Right atrium auricular region (tissue), 2 donors: Measurements from ENCODE around the gene TM9SF4. TPM values are rescaled to one million over a fixed set of nuclear protein-coding genes. Genes with fewer than 3 reads are reported as not detected.

Experiments used
- DNase-seq: peaks from one replicate; pipeline ENCODE4 v3.0.0-alpha.2; 2019; ENCODE audit warnings: low spot score
- H3K27ac ChIP-seq, 2 donors: fragments of 200-600 bp; sonication (generic); 1 replicate in 1 of 2; 2 replicates in 1 of 2; pipeline ENCODE4 v1.5.1; 2016 to 2019
- H3K27me3 ChIP-seq, 2 donors: fragments of 200-600 bp; sonication (generic); one replicate each; pipeline versions ENCODE4 v1.5.1 to v1.6.0; 2017 to 2019
- H3K36me3 ChIP-seq: fragments of 200-600 bp; sonication (generic); one replicate; pipeline ENCODE4 v1.5.1; 2016
- H3K4me1 ChIP-seq, 2 donors: fragments of 200-600 bp; sonication (generic); one replicate each; pipeline versions ENCODE4 v1.5.1 to v1.6.0; 2017 to 2019
- H3K4me3 ChIP-seq, 2 donors: fragments of 200-600 bp; sonication (generic); 1 replicate in 1 of 2; 2 replicates in 1 of 2; pipeline ENCODE4 v1.5.1; 2017 to 2019; ENCODE audit warnings: mild to moderate bottlenecking in 1 of 2, moderate library complexity in 1 of 2
- H3K9me3 ChIP-seq, 2 donors: fragments of 200-600 bp; sonication (generic); one replicate each; pipeline ENCODE4 v1.5.1; 2019
- CTCF ChIP-seq, 2 donors: fragments of 200-600 bp; sonication (generic); IDR thresholded peaks; one replicate each; pipeline ENCODE4 v1.5.1; 2019; ENCODE audit warnings: antibody characterized with exemption in 2 of 2
- total RNA-seq, 2 donors: library from RNA; depleted of rRNA; stranded (reverse); fragments of >200 nt; gene quantifications; one replicate each; pipeline ENCODE4 v1.1.0, GENCODE V29; 2016

Gene TM9SF4
- total RNA-seq, 2 donors from 2014 or later = 28.5 to 30.6 TPM

- peaks cover 78% of the 10 kb centered on the region for H3K36me3 ChIP-seq
- H3K27ac ChIP-seq = no peak overlapping the region
- TF ChIP-seq CTCF (IDR thresholded peaks at IDR 0.05) = no peak
- H3K27me3 ChIP-seq = no peaks in the 10 kb centered on the region
- no peak overlapping the region for H3K4me3 ChIP-seq
- no peak for DNase-seq
- no peaks in the 10 kb centered on the region for H3K4me1 ChIP-seq
- no peaks in the 10 kb centered on the region for H3K9me3 ChIP-seq
These were observed 35.6 kb downstream of the TM9SF4 start for GRCh38 chr20:32144898-32145662.

- DNase-seq = no peak
- peaks cover 0 to 3% of the 10 kb centered on the region in 2 donors for H3K4me1 ChIP-seq
- peaks cover 80% of the 10 kb centered on the region for H3K36me3 ChIP-seq
- H3K27me3 ChIP-seq = no peaks in the 10 kb centered on the region
- no peak overlapping the region for H3K27ac ChIP-seq
- H3K9me3 ChIP-seq = no peaks in the 10 kb centered on the region
- no peak overlapping the region for H3K4me3 ChIP-seq
- TF ChIP-seq CTCF (IDR thresholded peaks at IDR 0.05) = no peak
These were observed 40.2 kb downstream of the TM9SF4 start for GRCh38 chr20:32149566-32150170.

GRCh38 chr20:32150291-32150848 lies 40.9 kb downstream of the TM9SF4 start:
- H3K9me3 ChIP-seq = no peaks in the 10 kb centered on the region
- no peak for TF ChIP-seq CTCF (IDR thresholded peaks at IDR 0.05)
- H3K27me3 ChIP-seq = no peaks in the 10 kb centered on the region
- peaks cover 74% of the 10 kb centered on the region for H3K36me3 ChIP-seq
- DNase-seq = no peak
- H3K4me1 ChIP-seq = peaks cover 0 to 10% of the 10 kb centered on the region in 2 donors
- H3K27ac ChIP-seq = no peak overlapping the region
- H3K4me3 ChIP-seq = no peak overlapping the region

- H3K4me3 ChIP-seq = no peak overlapping the region
- no peak for DNase-seq
- H3K9me3 ChIP-seq = no peaks in the 10 kb centered on the region
- peaks cover 0 to 14% of the 10 kb centered on the region in 2 donors for H3K4me1 ChIP-seq
- no peaks in the 10 kb centered on the region for H3K27me3 ChIP-seq
- TF ChIP-seq CTCF (IDR thresholded peaks at IDR 0.05) = no peak
- no peak overlapping the region for H3K27ac ChIP-seq
- H3K36me3 ChIP-seq = peaks cover 61% of the 10 kb centered on the region
These were observed 43.1 kb downstream of the TM9SF4 start for GRCh38 chr20:32152421-32153155.

- Histone ChIP-seq H3K9me3 (no peaks in the 10 kb centered on the region), H3K4me1 (peaks cover 0 to 14% of the 10 kb centered on the region in 2 donors), H3K36me3 (peaks cover 67% of the 10 kb centered on the region), H3K27ac (no peak overlapping the region), H3K4me3 (no peak overlapping the region), H3K27me3 (no peaks in the 10 kb centered on the region)
- DNase-seq = no peak
- no peak for TF ChIP-seq CTCF (IDR thresholded peaks at IDR 0.05)
These were observed 43.7 kb downstream of the TM9SF4 start for GRCh38 chr20:32153156-32153665.
